IPS-18a (cell line): ENCODE data around the gene KRT16.
"Not testable (repeated sequence)": the region's sequence is repeated elsewhere in the genome, so short reads cannot be mapped to it uniquely, and the experiment has no call there.

Source experiments
- H3K27ac ChIP-seq: one replicate; pipeline ENCODE4 v1.5.1; 2013; ENCODE audit warnings: low read length
- H3K27me3 ChIP-seq: one replicate; pipeline ENCODE4 v1.6.1; 2013; ENCODE audit warnings: mild to moderate bottlenecking, low read length; ENCODE audit not compliant: control insufficient read depth, insufficient read depth
- H3K36me3 ChIP-seq: one replicate; pipeline ENCODE4 v1.6.1; 2013; ENCODE audit warnings: low read depth, low read length; ENCODE audit not compliant: control insufficient read depth
- H3K4me1 ChIP-seq: one replicate; pipeline ENCODE4 v1.6.1; 2013; ENCODE audit warnings: low read depth, low read length; ENCODE audit not compliant: control insufficient read depth
- H3K4me3 ChIP-seq: one replicate; pipeline ENCODE4 v1.5.1; 2013; ENCODE audit warnings: low read length
- H3K9ac ChIP-seq: one replicate; pipeline ENCODE4 v1.6.1; 2013; ENCODE audit warnings: mild to moderate bottlenecking, low read length, moderate library complexity
- H3K9me3 ChIP-seq: one replicate; pipeline ENCODE4 v1.6.1; 2013; ENCODE audit warnings: low read depth, low read length; ENCODE audit not compliant: control insufficient read depth

The KRT16 gene

GRCh38 chr17:41622340-41623183 is 10.0 kb upstream of the KRT16 start:
- not testable (repeated sequence) for H3K27ac ChIP-seq, H3K4me3 ChIP-seq, H3K9ac ChIP-seq, H3K36me3 ChIP-seq, H3K4me1 ChIP-seq, H3K9me3 ChIP-seq, H3K27me3 ChIP-seq

- no peaks in the 10 kb centered on the region for H3K36me3 ChIP-seq
- no peak overlapping the region for H3K9ac ChIP-seq
- no peaks in the 10 kb centered on the region for H3K4me1 ChIP-seq
- no peak overlapping the region for H3K4me3 ChIP-seq
- no peak overlapping the region for H3K27ac ChIP-seq
- H3K9me3 ChIP-seq = no peaks in the 10 kb centered on the region
- no peaks in the 10 kb centered on the region for H3K27me3 ChIP-seq
These were observed 9.3 kb upstream of the KRT16 start for GRCh38 chr17:41621916-41622315.

GRCh38 chr17:41621435-41621817 is 8.9 kb upstream of the KRT16 start:
- H3K9ac ChIP-seq, H3K36me3 ChIP-seq, H3K4me1 ChIP-seq, H3K4me3 ChIP-seq, H3K9me3 ChIP-seq, H3K27ac ChIP-seq, H3K27me3 ChIP-seq: not testable (repeated sequence)

- Histone ChIP-seq H3K4me3 (no peak overlapping the region), H3K27ac (no peak overlapping the region), H3K9ac (no peak overlapping the region), H3K9me3 (no peaks in the 10 kb centered on the region), H3K4me1 (no peaks in the 10 kb centered on the region), H3K36me3 (no peaks in the 10 kb centered on the region), H3K27me3 (no peaks in the 10 kb centered on the region)
These were observed 8.2 kb upstream of the KRT16 start for GRCh38 chr17:41620583-41621434.

- not testable (repeated sequence) for H3K36me3 ChIP-seq, H3K27me3 ChIP-seq, H3K9ac ChIP-seq, H3K27ac ChIP-seq, H3K4me1 ChIP-seq, H3K4me3 ChIP-seq, H3K9me3 ChIP-seq
These were observed 7.5 kb upstream of the KRT16 start for GRCh38 chr17:41619927-41620582.

GRCh38 chr17:41619036-41619926 is 6.7 kb upstream of the KRT16 start:
- Histone ChIP-seq H3K4me3 (no peak overlapping the region), H3K27ac (no peak overlapping the region), H3K9me3 (no peaks in the 10 kb centered on the region), H3K4me1 (no peaks in the 10 kb centered on the region), H3K9ac (no peak overlapping the region), H3K36me3 (no peaks in the 10 kb centered on the region), H3K27me3 (no peaks in the 10 kb centered on the region)

GRCh38 chr17:41618341-41619035 is 5.9 kb upstream of the KRT16 start:
- Histone ChIP-seq H3K27ac (no peak overlapping the region), H3K36me3 (no peaks in the 10 kb centered on the region), H3K9ac (no peak overlapping the region), H3K4me1 (no peaks in the 10 kb centered on the region), H3K4me3 (no peak overlapping the region), H3K9me3 (no peaks in the 10 kb centered on the region), H3K27me3 (no peaks in the 10 kb centered on the region)

GRCh38 chr17:41617698-41618097 is 5.1 kb upstream of the KRT16 start:
- Histone ChIP-seq H3K4me1 (no peaks in the 10 kb centered on the region), H3K9ac (no peak overlapping the region), H3K27me3 (no peaks in the 10 kb centered on the region), H3K4me3 (no peak overlapping the region), H3K36me3 (no peaks in the 10 kb centered on the region), H3K27ac (no peak overlapping the region), H3K9me3 (no peaks in the 10 kb centered on the region)

GRCh38 chr17:41617136-41617535 is 4.6 kb upstream of the KRT16 start:
- H3K9ac ChIP-seq = no peak overlapping the region
- no peaks in the 10 kb centered on the region for H3K36me3 ChIP-seq
- H3K4me1 ChIP-seq = no peaks in the 10 kb centered on the region
- no peak overlapping the region for H3K4me3 ChIP-seq
- H3K27me3 ChIP-seq = no peaks in the 10 kb centered on the region
- no peaks in the 10 kb centered on the region for H3K9me3 ChIP-seq
- H3K27ac ChIP-seq = no peak overlapping the region

GRCh38 chr17:41616486-41616885 is 3.9 kb upstream of the KRT16 start:
- not testable (repeated sequence) for H3K27me3 ChIP-seq, H3K9me3 ChIP-seq, H3K9ac ChIP-seq, H3K4me1 ChIP-seq, H3K4me3 ChIP-seq, H3K27ac ChIP-seq, H3K36me3 ChIP-seq
